Amygdala (tissue), 56 donors: Measurements from ENCODE around the gene NFIA.
A peak's percentile ranks its signal among the peaks of the same experiment; 100 is the strongest.

Experiments used
- DNase-seq, 56 donors: peaks; one replicate each; lab custom pipeline; 2025; lab: John Stamatoyannopoulos, UW

NFIA gene

GRCh38 chr1:61233121-61233660 lies 150.8 kb downstream of the NFIA start:
- no peak for DNase-seq

- DNase-seq, result no peak
Measured at GRCh38 chr1:61234587-61234919, 152.2 kb downstream of the NFIA start.

- no peak for DNase-seq
Measured at GRCh38 chr1:61237147-61237546, 154.8 kb downstream of the NFIA start.

GRCh38 chr1:61237659-61238358 lies 155.4 kb downstream of the NFIA start:
- no peak for DNase-seq

- no peak for DNase-seq
Measured at GRCh38 chr1:61238359-61238665, 156.0 kb downstream of the NFIA start.

GRCh38 chr1:61240878-61241277 lies 158.5 kb downstream of the NFIA start:
- no peak for DNase-seq

- DNase-seq, result peak in 11 of 56 donors; percentile 12 to 51 (median 24)
Measured at GRCh38 chr1:61241411-61241838, 159.1 kb downstream of the NFIA start.

- no peak for DNase-seq
Measured at GRCh38 chr1:61241973-61242381, 159.6 kb downstream of the NFIA start.

GRCh38 chr1:61244114-61244513 lies 161.8 kb downstream of the NFIA start:
- DNase-seq, result peak in 7 of 56 donors; percentile 10 to 32 (median 27)

- DNase-seq, result no peak
Measured at GRCh38 chr1:61245696-61246400, 163.5 kb downstream of the NFIA start.

- no peak for DNase-seq
Measured at GRCh38 chr1:61247051-61247825, 164.9 kb downstream of the NFIA start.

- DNase-seq, result no peak
Measured at GRCh38 chr1:61247881-61248752, 165.8 kb downstream of the NFIA start.

- no peak for DNase-seq
Measured at GRCh38 chr1:61250933-61251332, 168.6 kb downstream of the NFIA start.

- DNase-seq, result peak in 27 of 56 donors; percentile 14 to 78 (median 30)
Measured at GRCh38 chr1:61253059-61253735, 170.8 kb downstream of the NFIA start.

GRCh38 chr1:61253912-61254633 lies 171.7 kb downstream of the NFIA start:
- no peak for DNase-seq

GRCh38 chr1:61254634-61255357 lies 172.4 kb downstream of the NFIA start:
- DNase-seq, result peak in 3 of 56 donors; percentile 19 to 40 (median 29)

GRCh38 chr1:61255358-61255703 lies 173.0 kb downstream of the NFIA start:
- no peak for DNase-seq

GRCh38 chr1:61259379-61260148 lies 177.2 kb downstream of the NFIA start:
- no peak for DNase-seq
